OCI-LY1 (cell line): ENCODE results near the gene KCNH1.

Experiments used
- H2AFZ ChIP-seq: fragments of 200-600 bp; sonication (generic), shearing (Covaris generic); 2 replicates; pipeline ENCODE4 v1.6.0; 2014; ENCODE audit warnings: antibody characterized with exemption, mild to moderate bottlenecking, low read length
- H3F3A ChIP-seq: fragments of 200-600 bp; sonication (generic), shearing (Covaris generic); 2 replicates; pipeline ENCODE4 v1.6.0; 2014; ENCODE audit warnings: mild to moderate bottlenecking, antibody characterized with exemption, low read length, moderate library complexity; ENCODE audit not compliant: insufficient read depth
- H3K27ac ChIP-seq: fragments of 200-600 bp; sonication (generic); 2 replicates; pipeline ENCODE4 v1.5.1; 2014; ENCODE audit warnings: low read length, mixed run types, mild to moderate bottlenecking, low read depth; ENCODE audit not compliant: poor library complexity, severe bottlenecking
- H3K27me3 ChIP-seq: fragments of 200-600 bp; sonication (generic); 2 replicates; pipeline ENCODE4 v1.6.0; 2014; ENCODE audit warnings: antibody characterized with exemption, mild to moderate bottlenecking, low read length, moderate library complexity; ENCODE audit not compliant: insufficient read depth
- H3K36me3 ChIP-seq: fragments of 200-600 bp; sonication (generic); 2 replicates; pipeline ENCODE4 v1.6.1; 2014; ENCODE audit warnings: mild to moderate bottlenecking, antibody characterized with exemption, low read length, moderate library complexity, mixed read lengths; ENCODE audit not compliant: insufficient read depth
- H3K4me1 ChIP-seq: fragments of 200-600 bp; sonication (generic); 2 replicates; pipeline ENCODE4 v1.5.1; 2014; ENCODE audit warnings: mild to moderate bottlenecking, low read length, moderate library complexity; ENCODE audit not compliant: insufficient read depth, severe bottlenecking
- H3K4me2 ChIP-seq: fragments of 200-600 bp; sonication (generic), shearing (Covaris generic); 2 replicates; pipeline ENCODE4 v1.6.1; 2014; ENCODE audit warnings: low read length
- H3K4me3 ChIP-seq: fragments of 200-600 bp; sonication (generic); 2 replicates; pipeline ENCODE4 v1.5.1; 2014; ENCODE audit warnings: low read length, low read depth, mild to moderate bottlenecking, mixed read lengths; ENCODE audit not compliant: poor library complexity, severe bottlenecking
- H3K79me2 ChIP-seq: fragments of 200-600 bp; shearing (Covaris generic); 2 replicates; pipeline ENCODE4 v1.6.1; 2016; ENCODE audit warnings: mixed run types, low read length, mixed read lengths; ENCODE audit not compliant: insufficient read depth
- H3K9ac ChIP-seq: fragments of 200-600 bp; sonication (generic), shearing (Covaris generic); 2 replicates; pipeline ENCODE4 v1.6.1; 2014; ENCODE audit warnings: mild to moderate bottlenecking, low read length, mixed read lengths
- H3K9me2 ChIP-seq: fragments of 200-600 bp; sonication (generic), shearing (Covaris generic); 2 replicates; pipeline ENCODE4 v1.6.1; 2014; ENCODE audit warnings: low read depth, mild to moderate bottlenecking, low read length, mixed read lengths
- H3K9me3 ChIP-seq: fragments of 200-600 bp; shearing (Covaris generic); 2 replicates; pipeline ENCODE4 v1.6.1; 2014; ENCODE audit warnings: low read length, mixed read lengths
- H4K20me1 ChIP-seq: fragments of 200-600 bp; sonication (generic), shearing (Covaris generic); 2 replicates; pipeline ENCODE4 v1.6.0; 2016; ENCODE audit warnings: mild to moderate bottlenecking, low read length; ENCODE audit not compliant: insufficient read depth
- EZH2 ChIP-seq: fragments of 200-600 bp; sonication (generic), shearing (Covaris generic); IDR thresholded peaks from 2 replicates; pipeline ENCODE4 v1.8.0; 2017; ENCODE audit warnings: borderline replicate concordance, mixed run types, mild to moderate bottlenecking, antibody characterized with exemption, low read length, moderate library complexity, mixed read lengths
- TF ChIP-seq, protein P1 (sequence below): fragments of 200-600 bp; sonication (generic), shearing (Covaris generic); IDR thresholded peaks from 2 replicates; pipeline ENCODE4 v1.5.1; 2017; ENCODE audit warnings: mild to moderate bottlenecking, antibody characterized with exemption, low read length, moderate library complexity, mixed read lengths

The KCNH1 gene

GRCh38 chr1:210738256-210738655, 395.7 kb downstream of the KCNH1 start:
- Histone ChIP-seq H3K27me3 (no peaks in the 10 kb centered on the region), H3K4me3 (no peak overlapping the region), H3F3A (no peaks in the 10 kb centered on the region), H3K27ac (no peak overlapping the region), H2AFZ (no peak overlapping the region), H3K4me2 (no peak overlapping the region), H3K36me3 (no peaks in the 10 kb centered on the region), H4K20me1 (no peaks in the 10 kb centered on the region), H3K9me3 (no peaks in the 10 kb centered on the region), H3K9me2 (no peaks in the 10 kb centered on the region), H3K9ac (no peak overlapping the region), H3K79me2 (no peaks in the 10 kb centered on the region), H3K4me1 (no peaks in the 10 kb centered on the region)
- no peak for TF ChIP-seq EZH2
- TF ChIP-seq, protein P1, sequence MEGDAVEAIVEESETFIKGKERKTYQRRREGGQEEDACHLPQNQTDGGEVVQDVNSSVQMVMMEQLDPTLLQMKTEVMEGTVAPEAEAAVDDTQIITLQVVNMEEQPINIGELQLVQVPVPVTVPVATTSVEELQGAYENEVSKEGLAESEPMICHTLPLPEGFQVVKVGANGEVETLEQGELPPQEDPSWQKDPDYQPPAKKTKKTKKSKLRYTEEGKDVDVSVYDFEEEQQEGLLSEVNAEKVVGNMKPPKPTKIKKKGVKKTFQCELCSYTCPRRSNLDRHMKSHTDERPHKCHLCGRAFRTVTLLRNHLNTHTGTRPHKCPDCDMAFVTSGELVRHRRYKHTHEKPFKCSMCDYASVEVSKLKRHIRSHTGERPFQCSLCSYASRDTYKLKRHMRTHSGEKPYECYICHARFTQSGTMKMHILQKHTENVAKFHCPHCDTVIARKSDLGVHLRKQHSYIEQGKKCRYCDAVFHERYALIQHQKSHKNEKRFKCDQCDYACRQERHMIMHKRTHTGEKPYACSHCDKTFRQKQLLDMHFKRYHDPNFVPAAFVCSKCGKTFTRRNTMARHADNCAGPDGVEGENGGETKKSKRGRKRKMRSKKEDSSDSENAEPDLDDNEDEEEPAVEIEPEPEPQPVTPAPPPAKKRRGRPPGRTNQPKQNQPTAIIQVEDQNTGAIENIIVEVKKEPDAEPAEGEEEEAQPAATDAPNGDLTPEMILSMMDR = no peak

GRCh38 chr1:210736713-210737112, 397.2 kb downstream of the KCNH1 start:
- no peaks in the 10 kb centered on the region for H3K4me1 ChIP-seq
- H3K9me2 ChIP-seq = no peaks in the 10 kb centered on the region
- no peaks in the 10 kb centered on the region for H3K79me2 ChIP-seq
- H2AFZ ChIP-seq = no peak overlapping the region
- no peak overlapping the region for H3K4me2 ChIP-seq
- no peaks in the 10 kb centered on the region for H4K20me1 ChIP-seq
- no peak overlapping the region for H3K4me3 ChIP-seq
- no peaks in the 10 kb centered on the region for H3K9me3 ChIP-seq
- H3K9ac ChIP-seq = no peak overlapping the region
- H3K27me3 ChIP-seq = no peaks in the 10 kb centered on the region
- TF ChIP-seq EZH2 = no peak
- TF ChIP-seq, protein P1 = no peak
- no peaks in the 10 kb centered on the region for H3K36me3 ChIP-seq
- H3F3A ChIP-seq = no peaks in the 10 kb centered on the region
- H3K27ac ChIP-seq = no peak overlapping the region

DNA sequence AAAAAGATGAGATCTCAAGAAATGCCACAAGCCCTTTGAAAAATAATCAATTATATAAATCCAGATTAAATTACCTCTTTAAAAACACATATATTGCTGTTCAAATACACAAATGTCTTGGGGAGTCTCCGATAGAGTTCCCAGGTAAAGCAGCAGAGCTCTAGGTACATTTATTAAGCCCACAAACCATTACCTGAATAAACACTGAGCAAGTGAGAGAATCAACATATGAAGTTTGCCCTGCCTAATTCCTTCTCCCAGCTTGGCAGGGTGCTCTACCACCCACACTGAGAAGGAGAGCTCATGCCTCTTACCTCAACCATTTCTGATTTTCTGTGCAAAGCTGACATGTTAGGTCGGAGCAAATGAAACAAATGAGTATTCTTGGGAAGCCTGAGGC, 402.4 kb downstream of the KCNH1 start:
- Histone ChIP-seq H2AFZ (no peak overlapping the region), H4K20me1 (no peaks in the 10 kb centered on the region), H3K79me2 (no peaks in the 10 kb centered on the region), H3K27ac (no peak overlapping the region), H3K9ac (no peak overlapping the region), H3K9me2 (no peaks in the 10 kb centered on the region), H3K9me3 (no peaks in the 10 kb centered on the region), H3K4me3 (no peak overlapping the region), H3K27me3 (no peaks in the 10 kb centered on the region), H3K36me3 (no peaks in the 10 kb centered on the region), H3F3A (no peaks in the 10 kb centered on the region), H3K4me2 (no peak overlapping the region), H3K4me1 (no peaks in the 10 kb centered on the region)
- TF ChIP-seq, protein P1 = no peak
- TF ChIP-seq EZH2 = no peak
